ENCODE data around the gene OTUD3.
A peak's percentile ranks its signal among the peaks of the same experiment; 100 is the strongest.

OTUD3 gene, protein sequence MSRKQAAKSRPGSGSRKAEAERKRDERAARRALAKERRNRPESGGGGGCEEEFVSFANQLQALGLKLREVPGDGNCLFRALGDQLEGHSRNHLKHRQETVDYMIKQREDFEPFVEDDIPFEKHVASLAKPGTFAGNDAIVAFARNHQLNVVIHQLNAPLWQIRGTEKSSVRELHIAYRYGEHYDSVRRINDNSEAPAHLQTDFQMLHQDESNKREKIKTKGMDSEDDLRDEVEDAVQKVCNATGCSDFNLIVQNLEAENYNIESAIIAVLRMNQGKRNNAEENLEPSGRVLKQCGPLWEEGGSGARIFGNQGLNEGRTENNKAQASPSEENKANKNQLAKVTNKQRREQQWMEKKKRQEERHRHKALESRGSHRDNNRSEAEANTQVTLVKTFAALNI

GRCh38 chr1:19882111-19883071 is at the start of gene OTUD3:
TSS of gene OTUD3 (plus strand) at chr1:19882395. CDS start at chr1:19882514, 119 bp downstream.
- H3K4me3 ChIP-seq (ENCODE audit: control insufficient read depth, low read depth, low read length) = peak within 1 kb of the TSS; percentile 69
- peak; percentile 84 for TF ChIP-seq CTCF (conservative IDR thresholded peaks at IDR 0.05; ENCODE audit: control insufficient read depth, insufficient read depth, low read depth, low read length)
- peak; percentile 96 for DNase-seq (ENCODE audit: low read depth)

GRCh38 chr1:19835578-19835977 is 46.6 kb upstream of the OTUD3 start:
- TF ChIP-seq CTCF (conservative IDR thresholded peaks at IDR 0.05; ENCODE audit: control insufficient read depth, insufficient read depth, low read depth, low read length) = no peak
- H3K4me3 ChIP-seq (ENCODE audit: control insufficient read depth, low read depth, low read length) = no peak overlapping the region
- DNase-seq (ENCODE audit: low read depth) = no peak

- no peak for DNase-seq (ENCODE audit: low read depth)
- no peak for TF ChIP-seq CTCF (conservative IDR thresholded peaks at IDR 0.05; ENCODE audit: control insufficient read depth, insufficient read depth, low read depth, low read length)
- H3K4me3 ChIP-seq (ENCODE audit: control insufficient read depth, low read depth, low read length) = no peak overlapping the region
Measured at GRCh38 chr1:19837866-19838265, 44.3 kb upstream of the OTUD3 start.

- no peak for DNase-seq (ENCODE audit: low read depth)
- no peak for TF ChIP-seq CTCF (conservative IDR thresholded peaks at IDR 0.05; ENCODE audit: control insufficient read depth, insufficient read depth, low read depth, low read length)
- H3K4me3 ChIP-seq (ENCODE audit: control insufficient read depth, low read depth, low read length) = no peak overlapping the region
Measured at GRCh38 chr1:19840228-19840627, 42.0 kb upstream of the OTUD3 start.

- no peak overlapping the region for H3K4me3 ChIP-seq (ENCODE audit: control insufficient read depth, low read depth, low read length)
- TF ChIP-seq CTCF (conservative IDR thresholded peaks at IDR 0.05; ENCODE audit: control insufficient read depth, insufficient read depth, low read depth, low read length) = no peak
- no peak for DNase-seq (ENCODE audit: low read depth)
Measured at GRCh38 chr1:19844731-19845495, 37.3 kb upstream of the OTUD3 start.

GRCh38 chr1:19845555-19845954 is 36.6 kb upstream of the OTUD3 start:
- DNase-seq (ENCODE audit: low read depth) = no peak
- H3K4me3 ChIP-seq (ENCODE audit: control insufficient read depth, low read depth, low read length) = no peak overlapping the region
- TF ChIP-seq CTCF (conservative IDR thresholded peaks at IDR 0.05; ENCODE audit: control insufficient read depth, insufficient read depth, low read depth, low read length) = no peak
